Type B pancreatic cell (in vitro differentiated cells): Measurements from ENCODE around the gene OR2W3. TPM values are rescaled to one million over a fixed set of nuclear protein-coding genes. Genes with fewer than 3 reads are reported as not detected.

Source experiments
- DNase-seq: peaks from one replicate; pipeline ENCODE4 v3.0.0; 2021; ENCODE audit warnings: mixed read lengths; ENCODE audit not compliant: unreplicated experiment; ENCODE audit errors: extremely low spot score
- H3K27ac Mint-ChIP-seq: 2 replicates; pipeline ENCODE4 v1.8.0; 2021; ENCODE audit warnings: mild to moderate bottlenecking, mixed read lengths
- H3K27me3 Mint-ChIP-seq: 2 replicates; pipeline ENCODE4 v1.8.0; 2021; ENCODE audit warnings: mixed read lengths
- H3K36me3 Mint-ChIP-seq: 2 replicates; pipeline ENCODE4 v1.8.0; 2021; ENCODE audit warnings: mixed read lengths
- H3K4me1 Mint-ChIP-seq: one replicate; pipeline ENCODE4 v1.8.0; 2021; ENCODE audit warnings: mixed read lengths; ENCODE audit not compliant: unreplicated experiment
- H3K4me3 Mint-ChIP-seq: 2 replicates; pipeline ENCODE4 v1.8.0; 2021; ENCODE audit warnings: mild to moderate bottlenecking, mixed read lengths
- H3K9me3 Mint-ChIP-seq: 2 replicates; pipeline ENCODE4 v1.8.0; 2021; ENCODE audit warnings: mixed read lengths
- CTCF ChIP-seq: fragments of 200-600 bp; sonication (generic); conservative IDR thresholded peaks from 2 replicates; pipeline ENCODE4 v1.5.0; 2021; ENCODE audit warnings: antibody characterized with exemption, mild to moderate bottlenecking
- total RNA-seq: library from RNA; stranded (reverse); gene quantifications from 2 replicates; pipeline ENCODE4 v1.2.1, GENCODE V29; 2021; ENCODE audit warnings: low replicate concordance

Gene OR2W3
- total RNA-seq, 1 donor from 2014 or later, result not detected

- DNase-seq, result no peak
- Mint-ChIP-seq H3K4me3 (no peak overlapping the region), H3K36me3 (no peaks in the 10 kb centered on the region)
Measured at GRCh38 chr1:247905910-247906503, 10.6 kb downstream of the OR2W3 start.

GRCh38 chr1:247906504-247907047 lies 11.2 kb downstream of the OR2W3 start:
- Mint-ChIP-seq H3K4me1 (no peaks in the 10 kb centered on the region), H3K4me3 (no peak overlapping the region), H3K9me3 (peaks cover 11% of the 10 kb centered on the region), H3K27ac (no peak overlapping the region), H3K27me3 (no peaks in the 10 kb centered on the region), H3K36me3 (no peaks in the 10 kb centered on the region)
- no peak for TF ChIP-seq CTCF
- no peak for DNase-seq

More at GRCh38 chr1:247905910-247906503, 10.6 kb downstream of the OR2W3 start:
- no peak for TF ChIP-seq CTCF
- Mint-ChIP-seq H3K27me3 (no peaks in the 10 kb centered on the region), H3K4me1 (no peaks in the 10 kb centered on the region), H3K27ac (no peak overlapping the region), H3K9me3 (peaks cover 11% of the 10 kb centered on the region)

GRCh38 chr1:247908766-247909165 lies 13.4 kb downstream of the OR2W3 start:
- no peaks in the 10 kb centered on the region for H3K27me3 Mint-ChIP-seq
- no peak overlapping the region for H3K27ac Mint-ChIP-seq
- no peak overlapping the region for H3K4me3 Mint-ChIP-seq
- TF ChIP-seq CTCF, result no peak
- H3K36me3 Mint-ChIP-seq, result no peaks in the 10 kb centered on the region
- no peaks in the 10 kb centered on the region for H3K4me1 Mint-ChIP-seq
- DNase-seq, result no peak
- H3K9me3 Mint-ChIP-seq, result peaks cover 11% of the 10 kb centered on the region

GRCh38 chr1:247913786-247914185 lies 18.4 kb downstream of the OR2W3 start:
- Mint-ChIP-seq H3K4me3 (no peak overlapping the region), H3K9me3 (no peaks in the 10 kb centered on the region), H3K4me1 (no peaks in the 10 kb centered on the region), H3K27me3 (no peaks in the 10 kb centered on the region), H3K36me3 (no peaks in the 10 kb centered on the region), H3K27ac (no peak overlapping the region)
- DNase-seq, result no peak
- no peak for TF ChIP-seq CTCF

GRCh38 chr1:247914941-247915662 lies 19.7 kb downstream of the OR2W3 start:
- H3K27ac Mint-ChIP-seq, result no peak overlapping the region
- H3K9me3 Mint-ChIP-seq, result no peaks in the 10 kb centered on the region
- H3K4me3 Mint-ChIP-seq, result no peak overlapping the region
- no peaks in the 10 kb centered on the region for H3K4me1 Mint-ChIP-seq
- DNase-seq, result no peak
- no peaks in the 10 kb centered on the region for H3K36me3 Mint-ChIP-seq
- no peak for TF ChIP-seq CTCF
- no peaks in the 10 kb centered on the region for H3K27me3 Mint-ChIP-seq
